Epithelial cell of proximal tubule (primary cell): ENCODE results near the gene PPM1D. TPM values are rescaled to one million over a fixed set of nuclear protein-coding genes. Genes with fewer than 3 reads are reported as not detected.

ENCODE experiments used
- DNase-seq: peaks from one replicate; pipeline ENCODE4 v3.0.0-alpha.2; 2011; ENCODE audit warnings: low read depth
- H3K4me3 ChIP-seq: 2 replicates; pipeline ENCODE4 v1.5.1; 2011; ENCODE audit warnings: low read depth, mild to moderate bottlenecking, low read length
- total RNA-seq: library from RNA; depleted of rRNA; stranded (reverse); fragments of >200 nt; gene quantifications from 2 replicates; pipeline ENCODE4 v1.2.3, GENCODE V29; 2015
- TF ChIP-seq, protein P1 (sequence below): conservative IDR thresholded peaks from 2 replicates; pipeline ENCODE4 v1.5.1; 2012; ENCODE audit warnings: low read depth, mild to moderate bottlenecking, low read length

Gene PPM1D
- total RNA-seq, 1 donor from 2014 or later: 9.1 TPM

DNA sequence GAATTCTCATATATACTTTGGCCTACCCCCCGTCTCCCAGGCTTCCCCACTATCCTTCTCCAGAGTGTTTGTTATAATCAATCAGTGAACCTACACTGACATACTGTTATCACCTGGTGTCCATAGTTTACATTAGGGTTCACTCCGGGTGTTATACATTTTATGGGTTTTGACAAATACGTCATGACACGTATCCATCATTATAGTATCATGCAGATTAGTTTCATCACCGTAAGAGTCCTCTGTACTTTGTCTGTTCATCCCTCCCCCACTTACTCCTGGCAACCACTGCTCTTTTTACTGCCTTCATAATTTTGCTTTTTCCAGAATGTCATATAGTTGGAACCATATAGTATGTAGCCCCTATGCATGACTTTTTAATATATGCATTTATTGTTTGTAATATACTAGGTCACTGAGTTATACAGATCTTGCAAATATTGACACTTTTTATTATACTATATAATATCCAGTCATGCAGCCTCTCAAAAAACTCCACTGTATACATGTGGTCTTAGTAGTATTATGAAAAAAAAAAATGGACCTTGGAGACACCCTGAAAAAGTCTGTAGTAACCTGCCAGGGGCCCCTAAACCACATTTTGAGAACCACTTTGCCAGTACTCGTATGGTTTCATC, 28.4 kb downstream of the PPM1D start:
- no peak for DNase-seq
- TF ChIP-seq, protein P1, sequence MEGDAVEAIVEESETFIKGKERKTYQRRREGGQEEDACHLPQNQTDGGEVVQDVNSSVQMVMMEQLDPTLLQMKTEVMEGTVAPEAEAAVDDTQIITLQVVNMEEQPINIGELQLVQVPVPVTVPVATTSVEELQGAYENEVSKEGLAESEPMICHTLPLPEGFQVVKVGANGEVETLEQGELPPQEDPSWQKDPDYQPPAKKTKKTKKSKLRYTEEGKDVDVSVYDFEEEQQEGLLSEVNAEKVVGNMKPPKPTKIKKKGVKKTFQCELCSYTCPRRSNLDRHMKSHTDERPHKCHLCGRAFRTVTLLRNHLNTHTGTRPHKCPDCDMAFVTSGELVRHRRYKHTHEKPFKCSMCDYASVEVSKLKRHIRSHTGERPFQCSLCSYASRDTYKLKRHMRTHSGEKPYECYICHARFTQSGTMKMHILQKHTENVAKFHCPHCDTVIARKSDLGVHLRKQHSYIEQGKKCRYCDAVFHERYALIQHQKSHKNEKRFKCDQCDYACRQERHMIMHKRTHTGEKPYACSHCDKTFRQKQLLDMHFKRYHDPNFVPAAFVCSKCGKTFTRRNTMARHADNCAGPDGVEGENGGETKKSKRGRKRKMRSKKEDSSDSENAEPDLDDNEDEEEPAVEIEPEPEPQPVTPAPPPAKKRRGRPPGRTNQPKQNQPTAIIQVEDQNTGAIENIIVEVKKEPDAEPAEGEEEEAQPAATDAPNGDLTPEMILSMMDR: no peak
- no peak overlapping the region for H3K4me3 ChIP-seq

DNA sequence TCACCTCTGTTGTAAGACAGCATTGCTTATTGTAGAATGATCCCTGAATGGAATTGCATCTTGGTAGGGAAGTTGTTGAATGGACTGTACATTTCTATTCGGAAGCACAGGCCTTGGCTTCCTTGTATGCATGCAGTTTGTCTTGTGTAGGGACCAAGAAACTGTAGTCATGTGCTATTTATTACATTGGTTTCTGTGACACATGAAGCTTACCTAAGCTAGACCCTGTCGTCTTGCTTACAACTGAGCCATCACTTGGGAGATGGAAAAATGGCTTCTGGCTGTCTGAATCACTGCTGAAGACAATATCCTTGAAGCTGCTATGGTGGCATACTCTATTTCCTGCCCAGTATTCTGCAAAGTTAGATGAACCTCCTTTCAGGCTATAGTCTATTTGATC, 29.1 kb downstream of the PPM1D start:
- no peak overlapping the region for H3K4me3 ChIP-seq
- TF ChIP-seq, protein P1: no peak
- no peak for DNase-seq

DNA sequence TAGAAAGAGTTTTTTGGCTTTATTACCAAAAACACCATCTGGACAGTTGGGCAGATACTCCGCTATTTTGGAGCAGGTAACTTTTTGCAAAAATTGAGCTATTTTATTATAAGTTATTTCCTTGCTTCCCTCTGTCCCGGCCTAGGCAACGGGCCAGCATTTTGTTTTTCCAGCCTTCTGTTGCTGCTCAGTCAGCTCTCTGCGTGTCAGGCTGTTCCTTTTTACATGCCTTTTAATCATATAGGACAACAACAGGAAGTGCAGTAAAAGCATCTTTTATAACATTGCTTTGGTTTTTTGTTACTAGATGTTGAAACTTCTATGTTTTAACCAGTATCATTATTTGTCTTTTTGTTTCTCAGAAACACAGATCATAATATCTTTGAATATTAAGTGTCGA, 30.4 kb downstream of the PPM1D start:
- TF ChIP-seq, protein P1: no peak
- no peak overlapping the region for H3K4me3 ChIP-seq
- no peak for DNase-seq

DNA sequence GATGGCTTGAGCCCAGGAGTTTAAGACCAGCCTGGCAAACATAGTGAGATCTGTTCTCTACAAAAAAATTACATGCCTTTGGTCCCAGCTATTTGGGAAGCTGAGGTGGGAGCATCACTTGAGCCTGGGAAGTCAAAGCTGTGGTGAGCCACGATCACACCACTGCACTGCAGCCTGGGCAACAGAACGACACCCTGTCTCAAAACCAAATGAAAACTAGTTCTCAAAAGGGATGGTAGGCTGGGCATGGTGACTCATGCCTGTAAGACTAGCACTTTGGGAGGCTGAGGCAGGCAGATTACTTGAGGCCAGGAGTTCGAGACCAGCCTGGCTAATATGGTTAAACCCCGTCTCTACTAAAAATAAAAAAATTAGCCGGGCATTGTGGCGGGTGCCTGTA, 31.1 kb downstream of the PPM1D start:
- TF ChIP-seq, protein P1: no peak
- no peak overlapping the region for H3K4me3 ChIP-seq
- DNase-seq: no peak

DNA sequence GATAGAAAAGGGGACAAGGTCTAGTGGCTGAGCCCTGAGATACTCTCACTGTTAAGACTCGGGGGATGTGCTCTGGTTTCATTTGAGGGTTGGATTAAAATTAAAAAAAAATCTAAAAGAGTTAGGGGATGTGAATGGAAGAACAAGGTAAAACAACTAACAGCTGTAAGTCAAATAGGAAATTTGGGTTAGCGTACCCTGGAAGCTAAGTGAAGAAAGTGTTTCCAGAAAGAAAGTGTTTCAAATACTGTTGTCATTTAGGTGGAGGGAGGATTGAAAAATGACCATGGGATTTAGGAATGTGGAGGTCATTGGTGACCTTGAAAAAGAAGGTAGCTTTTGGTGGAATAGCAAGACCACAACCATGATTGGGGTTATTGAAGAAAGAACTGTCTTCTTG, 37.7 kb downstream of the PPM1D start:
- no peak for DNase-seq
- TF ChIP-seq, protein P1: no peak
- H3K4me3 ChIP-seq: no peak overlapping the region

DNA sequence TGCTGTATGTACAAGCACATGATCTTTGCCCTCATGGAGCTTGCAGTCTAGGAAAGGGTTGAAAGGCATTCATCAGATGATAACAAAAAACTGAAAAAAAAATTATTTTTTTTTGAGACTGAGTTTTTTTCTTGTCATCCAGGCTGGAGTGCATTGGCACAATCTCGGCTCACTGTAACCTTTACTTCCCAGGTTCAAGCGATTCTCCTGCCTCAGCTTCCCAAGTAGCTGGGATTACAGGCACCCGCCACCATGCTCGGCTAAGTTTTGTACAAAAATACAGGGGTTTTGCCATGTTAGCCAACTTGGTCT, 39.0 kb downstream of the PPM1D start:
- TF ChIP-seq, protein P1: no peak
- no peak for DNase-seq
- H3K4me3 ChIP-seq: no peak overlapping the region

DNA sequence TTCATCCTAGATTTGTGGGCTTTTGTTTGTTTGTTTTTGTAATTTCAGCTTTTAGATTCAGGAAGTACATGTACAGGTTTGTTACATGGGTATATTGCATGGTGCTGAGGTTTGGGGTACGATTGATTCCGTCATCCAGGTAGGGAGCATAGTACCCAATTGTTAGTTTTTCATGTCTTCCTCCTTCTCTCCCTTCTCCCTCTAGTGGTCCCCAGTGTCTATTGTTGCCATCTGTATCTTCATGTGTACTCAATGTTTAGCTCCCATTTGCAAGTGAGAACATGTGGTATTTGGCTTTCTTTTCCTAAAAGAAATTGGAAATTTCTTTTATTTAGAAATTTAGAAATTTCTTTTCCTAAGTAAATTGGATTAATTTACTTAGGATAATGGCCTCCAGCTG, 40.5 kb downstream of the PPM1D start:
- no peak for DNase-seq
- H3K4me3 ChIP-seq: no peak overlapping the region
- TF ChIP-seq, protein P1: peak; percentile 57
